GM12878 (cell line): ENCODE results near the gene NGF. TPM values are rescaled to one million over a fixed set of nuclear protein-coding genes. Genes with fewer than 3 reads are reported as not detected.
A peak's percentile ranks its signal among the peaks of the same experiment; 100 is the strongest.

ENCODE experiments used
- ATAC-seq: fragments of 200-7000 bp; cut with Tn5 transposase; 3 replicates; pipeline ENCODE4 v1.9.1; 2020; ENCODE audit warnings: mild to moderate bottlenecking, moderate library complexity
- BruUV-seq: library from RNA; stranded (reverse); fragments of 400-500 nt; replicated peaks from 2 replicates; lab custom pipeline; 2021; lab: Mats Ljungman, UMichigan
- CTCF ChIA-PET: fragments of 300-600 bp; sonication (Branson Sonifier 250); formaldehyde crosslinking; extraction: SDS; loops from one replicate; lab custom pipeline; 2021; ENCODE audit warnings: inconsistent platforms; lab: Yijun Ruan, JAX
- POLR2A ChIA-PET: fragments of 350-600 bp; formaldehyde crosslinking; extraction: SDS; loops from one replicate; lab custom pipeline; 2021; ENCODE audit warnings: inconsistent platforms; lab: Charles Lee
- RAD21 ChIA-PET: fragments of 300-600 bp; sonication (Branson Sonifier 250); formaldehyde crosslinking; loops from one replicate; lab custom pipeline; 2023; ENCODE audit warnings: antibody characterized with exemption; ENCODE audit not compliant: unreplicated experiment; lab: Charles Lee
- SMC1A ChIA-PET: fragments of 300-600 bp; sonication (Branson Sonifier 250); formaldehyde crosslinking; loops from one replicate; lab custom pipeline; 2023; ENCODE audit not compliant: unreplicated experiment, uncharacterized antibody; lab: Charles Lee
- DNase-seq: peaks from one replicate; pipeline ENCODE4 v3.0.0-alpha.2; 2011; ENCODE audit warnings: low read depth, low spot score
- FAIRE-seq: peaks from 3 replicates; lab custom pipeline; 2011; peaks lifted over from hg19 to GRCh38; lab: Jason Lieb, UNC
- H2AFZ ChIP-seq: 2 replicates; pipeline ENCODE4 v1.6.0; 2011; ENCODE audit warnings: low read depth, low read length, control low read depth; ENCODE audit not compliant: control insufficient read depth
- H3K27ac ChIP-seq: 2 replicates; pipeline ENCODE4 v1.5.1; 2011; ENCODE audit warnings: control low read depth; ENCODE audit not compliant: control insufficient read depth, insufficient read depth
- H3K27me3 ChIP-seq, 2 experiments: replicated peaks in 1 of 2; 2 replicates each; pipeline versions ENCODE4 v1.6.0 to v1.6.1; 2011; ENCODE audit warnings: low read length in 1 of 2; ENCODE audit not compliant: control insufficient read depth in 2 of 2, insufficient read depth in 2 of 2
- H3K36me3 ChIP-seq, 2 experiments: 2 replicates each; pipeline ENCODE4 v1.5.1; 2011; ENCODE audit warnings: low read length in 1 of 2; ENCODE audit not compliant: control insufficient read depth in 2 of 2, insufficient read depth in 2 of 2
- H3K4me1 ChIP-seq: 2 replicates; pipeline ENCODE4 v1.6.1; 2011; ENCODE audit warnings: mild to moderate bottlenecking, low read length, moderate library complexity, mixed read lengths; ENCODE audit not compliant: control insufficient read depth, insufficient read depth
- H3K4me2 ChIP-seq: 2 replicates; pipeline ENCODE4 v1.6.0; 2011; ENCODE audit warnings: control low read depth; ENCODE audit not compliant: control insufficient read depth, insufficient read depth
- H3K4me3 ChIP-seq: fragments of 200-600 bp; sonication (generic); 2 replicates; pipeline ENCODE4 v1.5.1; 2016
- H3K79me2 ChIP-seq: 2 replicates; pipeline ENCODE4 v1.6.0; 2011; ENCODE audit warnings: low read length; ENCODE audit not compliant: control insufficient read depth, insufficient read depth
- H3K9ac ChIP-seq: 2 replicates; pipeline ENCODE4 v1.8.0; 2011; ENCODE audit warnings: low read length, control low read depth, mixed read lengths; ENCODE audit not compliant: control insufficient read depth, insufficient read depth
- H3K9me3 ChIP-seq: replicated peaks from 3 replicates; pipeline ENCODE4 v1.5.1; 2011; ENCODE audit warnings: mild to moderate bottlenecking, low read length; ENCODE audit not compliant: control insufficient read depth, insufficient read depth
- H4K20me1 ChIP-seq: 2 replicates; pipeline ENCODE4 v1.6.0; 2011; ENCODE audit not compliant: control insufficient read depth, insufficient read depth
- EED ChIP-seq: sonication (generic); IDR thresholded peaks from 2 replicates; pipeline ENCODE4 v1.6.1; 2016; ENCODE audit warnings: antibody characterized with exemption, low read depth
- EGR1 ChIP-seq, 2 experiments: IDR thresholded peaks; 1 replicate in 1 of 2; 2 replicates in 1 of 2; pipeline ENCODE4 v1.6.1; 2011 to 2012; ENCODE audit warnings: low read depth in 2 of 2, low read length in 2 of 2, borderline replicate concordance in 1 of 2, mild to moderate bottlenecking in 1 of 2, moderate library complexity in 1 of 2
- LARP7 ChIP-seq: fragments of 450-650 bp; IDR thresholded peaks from 2 replicates; pipeline ENCODE4 v1.6.1; 2017; ENCODE audit warnings: mild to moderate bottlenecking
- SKIL ChIP-seq: fragments of 450-650 bp; IDR thresholded peaks from 2 replicates; pipeline ENCODE4 v1.6.1; 2017; ENCODE audit warnings: mild to moderate bottlenecking, low read depth, inconsistent platforms; ENCODE audit not compliant: poor library complexity, severe bottlenecking
- SPI1 ChIP-seq: IDR thresholded peaks from 2 replicates; pipeline ENCODE4 v1.6.1; 2011; ENCODE audit warnings: low read depth, mild to moderate bottlenecking, low read length, moderate library complexity, borderline replicate concordance; ENCODE audit not compliant: insufficient read depth
- TCF3 ChIP-seq: IDR thresholded peaks from 2 replicates; pipeline ENCODE4 v1.6.1; 2012; ENCODE audit warnings: low read depth, mild to moderate bottlenecking, low read length, borderline replicate concordance; ENCODE audit not compliant: insufficient read depth
- in situ Hi-C: fragments of 300-500 bp; cut with MboI; formaldehyde crosslinking; loops from 9 replicates; pipeline ENCODE4 v1.14.3; 2018; ENCODE audit warnings: mixed read lengths
- intact Hi-C: fragments of 100-400 bp; cut with micrococcal nuclease; formaldehyde crosslinking; loops from one replicate; pipeline ENCODE4 v1.14.2; 2022; ENCODE audit not compliant: unreplicated experiment
- polyA plus RNA-seq, 11 experiments: library from polyadenylated mRNA; depleted of rRNA in 4 of 11; unstranded in 6 of 11; stranded (reverse) in 5 of 11; fragments of >200 nt; fragmentation: Nextera tagmentation in 4 of 11; fragmentation: Illumina TruSeq in 1 of 11; extraction: Ambion mirVana in 4 of 11; extraction: Trizol in 1 of 11; gene quantifications; 1 replicate in 1 of 11; 2 replicates in 10 of 11; pipeline versions ENCODE4 v1.2.1 to v1.2.3, GENCODE V29; 2011 to 2016; ENCODE audit warnings: inconsistent platforms in 2 of 11, missing spikeins in 2 of 11, low read depth in 1 of 11
- total RNA-seq, 4 experiments: library from RNA; depleted of rRNA in 3 of 4; stranded (reverse); fragments of >200 nt in 3 of 4; fragmentation: Illumina TruSeq in 1 of 4; extraction: Trizol in 1 of 4; gene quantifications; 2 replicates each; pipeline versions ENCODE4 v1.2.1 to v1.2.3, GENCODE V29; 2013 to 2021

The NGF gene
- total and polyA plus RNA-seq, 10 of the 15 experiments (the other 5 are each of a cell fraction or from before 2014, with no cell fraction given), result not detected

- no peak for TF ChIP-seq SKIL
- no peak for TF ChIP-seq TCF3
- TF ChIP-seq EGR1 (IDR thresholded peaks at IDR 0.05; ENCODE audit: borderline replicate concordance in 1 of 2, low read depth in 2 of 2, low read length in 2 of 2), result no peak
Measured at GRCh38 chr1:115374598-115374997, 36.5 kb upstream of the NGF start (continued).

- RAD21 ChIA-PET, result no interaction called here
- POLR2A ChIA-PET, result no interaction called here
- Histone ChIP-seq H3K36me3 (no peaks in the 10 kb centered on the region), H3K9ac (no peak overlapping the region), H4K20me1 (no peaks in the 10 kb centered on the region), H3K9me3 (no peaks in the 10 kb centered on the region), H3K27ac (no peak overlapping the region), H3K79me2 (no peaks in the 10 kb centered on the region), H3K4me3 (no peak overlapping the region), H3K4me2 (no peak overlapping the region), H3K27me3 (no peaks in the 10 kb centered on the region), H2AFZ (no peak overlapping the region), H3K4me1 (no peaks in the 10 kb centered on the region)
- DNase-seq (no peak), FAIRE-seq (no peak), ATAC-seq (no peak)
- no peak for TF ChIP-seq LARP7
- no peak for TF ChIP-seq EED
- peak; percentile 18; the same call in 1 of the 2 replicates for TF ChIP-seq SPI1
- CTCF ChIA-PET, result no interaction called here
- intact Hi-C loops (no loop called here), in situ Hi-C loops (no loop called here)
- SMC1A ChIA-PET, result no interaction called here
- BruUV-seq, result no TSS peak
Measured at GRCh38 chr1:115373305-115373704, 35.3 kb upstream of the NGF start.
